HG02610 (cell line): ENCODE data around the gene TBC1D3C.
"Not testable (repeated sequence)": the region's sequence is repeated elsewhere in the genome, so short reads cannot be mapped to it uniquely, and the experiment has no call there.

Experiments used
- ATAC-seq: cut with Tn5 transposase; IDR thresholded peaks from one replicate; pipeline ENCODE4 v1.9.1; 2021; ENCODE audit warnings: mild to moderate bottlenecking, moderate library complexity; ENCODE audit not compliant: unreplicated experiment

Gene TBC1D3C

GRCh38 chr17:38068534-38068933 lies at the start of gene TBC1D3C:
Gene TBC1D3C, minus strand, starts transcription at chr17:38068634. Its CDS starts 1,568 bp downstream, at chr17:38067066.
- ATAC-seq: not testable (repeated sequence)

GRCh38 chr17:38099262-38099661 lies 30.8 kb upstream of the TBC1D3C start:
- ATAC-seq: not testable (repeated sequence)

GRCh38 chr17:38094059-38094694 lies 25.7 kb upstream of the TBC1D3C start:
- ATAC-seq: not testable (repeated sequence)

GRCh38 chr17:38088120-38088519 lies 19.7 kb upstream of the TBC1D3C start:
- ATAC-seq: not testable (repeated sequence)

GRCh38 chr17:38087344-38087743 lies 18.9 kb upstream of the TBC1D3C start:
- ATAC-seq: not testable (repeated sequence)
